NCI-H524 (cell line): ENCODE results near the gene TP53TG5.

ENCODE experiments used
- DNase-seq, 2 experiments: peaks; one replicate each; lab custom pipeline; 2025; lab: John Stamatoyannopoulos, UW

TP53TG5 gene

GRCh38 chr20:45378191-45378590 lies at the start of gene TP53TG5:
TSS of gene TP53TG5 (minus strand) at chr20:45378325. CDS start at chr20:45378236, 89 bp downstream.
- DNase-seq, result no peak

- DNase-seq, result no peak
Observed at GRCh38 chr20:45427236-45428149, 49.4 kb upstream of the TP53TG5 start.

- DNase-seq, result no peak
Observed at GRCh38 chr20:45426320-45427016, 48.3 kb upstream of the TP53TG5 start.

GRCh38 chr20:45425561-45425960 lies 47.4 kb upstream of the TP53TG5 start:
- no peak for DNase-seq

GRCh38 chr20:45423700-45424099 lies 45.6 kb upstream of the TP53TG5 start:
- no peak for DNase-seq

- no peak for DNase-seq
Observed at GRCh38 chr20:45420125-45420524, 42.0 kb upstream of the TP53TG5 start.

- DNase-seq, result no peak
Observed at GRCh38 chr20:45419188-45420091, 41.3 kb upstream of the TP53TG5 start.

- no peak for DNase-seq
Observed at GRCh38 chr20:45416917-45417316, 38.8 kb upstream of the TP53TG5 start.

GRCh38 chr20:45415822-45416637 lies 37.9 kb upstream of the TP53TG5 start, which contains the start of gene PIGT:
TSS of gene PIGT (plus strand) at chr20:45416141. CDS start at chr20:45416157, 16 bp downstream.
- peak; percentile 46 to 90 for DNase-seq

- no peak for DNase-seq
Observed at GRCh38 chr20:45413479-45413878, 35.4 kb upstream of the TP53TG5 start.

- DNase-seq, result no peak
Observed at GRCh38 chr20:45412653-45413052, 34.5 kb upstream of the TP53TG5 start.

- no peak for DNase-seq
Observed at GRCh38 chr20:45410887-45411286, 32.8 kb upstream of the TP53TG5 start.

GRCh38 chr20:45409521-45410272 lies 31.6 kb upstream of the TP53TG5 start:
- no peak for DNase-seq

- DNase-seq, result no peak
Observed at GRCh38 chr20:45408646-45409213, 30.6 kb upstream of the TP53TG5 start.

GRCh38 chr20:45407783-45408645 lies 29.9 kb upstream of the TP53TG5 start, which contains the start of gene DBNDD2:
TSS of gene DBNDD2 (plus strand) at chr20:45408289. CDS start at chr20:45408468, 179 bp downstream.
- no peak for DNase-seq

- DNase-seq, result peak in 1 of 2 experiments; percentile 10
Observed at GRCh38 chr20:45407067-45407745, 29.1 kb upstream of the TP53TG5 start.

GRCh38 chr20:45406260-45407066 lies 28.3 kb upstream of the TP53TG5 start:
- peak in 1 of 2 experiments; percentile 46 for DNase-seq
